Neuronal stem cell (in vitro differentiated cells): ENCODE results near the gene NAV2.

Experiments
- DNase-seq: peaks from one replicate; pipeline ENCODE4 v3.0.0-alpha.2; 2013; ENCODE audit warnings: low spot score
- H2AFZ ChIP-seq: one replicate; pipeline ENCODE4 v1.6.1; 2013; ENCODE audit warnings: mild to moderate bottlenecking, low read length, inconsistent platforms
- H2AK5ac ChIP-seq: 2 replicates; pipeline ENCODE4 v1.6.1; 2013; ENCODE audit warnings: low read depth, mild to moderate bottlenecking, inconsistent platforms, low read length, moderate library complexity, mixed read lengths
- H2BK120ac ChIP-seq: 2 replicates; pipeline ENCODE4 v1.6.1; 2013; ENCODE audit warnings: low read depth, mild to moderate bottlenecking, inconsistent platforms, low read length, moderate library complexity, mixed read lengths
- H2BK12ac ChIP-seq: one replicate; pipeline ENCODE4 v1.6.1; 2013; ENCODE audit warnings: low read length, inconsistent platforms
- H2BK15ac ChIP-seq: 2 replicates; pipeline ENCODE4 v1.6.1; 2013; ENCODE audit warnings: mild to moderate bottlenecking, low read length, inconsistent platforms, mixed read lengths
- H2BK5ac ChIP-seq: one replicate; pipeline ENCODE4 v1.6.1; 2013; ENCODE audit warnings: inconsistent platforms, mild to moderate bottlenecking, low read length, moderate library complexity
- H3K14ac ChIP-seq: one replicate; pipeline ENCODE4 v1.6.1; 2013; ENCODE audit warnings: low read length, inconsistent platforms
- H3K18ac ChIP-seq: 2 replicates; pipeline ENCODE4 v1.6.1; 2013; ENCODE audit warnings: low read length, inconsistent platforms
- H3K23ac ChIP-seq: 2 replicates; pipeline ENCODE4 v1.6.1; 2013; ENCODE audit warnings: low read depth, mild to moderate bottlenecking, mixed read lengths, low read length, inconsistent platforms; ENCODE audit not compliant: poor library complexity
- H3K27ac ChIP-seq: replicated peaks from 3 replicates; pipeline ENCODE4 v1.5.1; 2013; ENCODE audit warnings: low read length, inconsistent platforms
- H3K27me3 ChIP-seq, 3 experiments: 2 replicates each; pipeline ENCODE4 v1.6.1; 2013; ENCODE audit warnings: low read length in 3 of 3, mild to moderate bottlenecking in 2 of 3, inconsistent platforms in 1 of 3, low read depth in 1 of 3, mixed read lengths in 1 of 3, moderate library complexity in 1 of 3; ENCODE audit not compliant: control insufficient read depth in 3 of 3, insufficient read depth in 3 of 3
- H3K36me3 ChIP-seq, 2 donors: replicated peaks in 1 of 2; 2 replicates each; pipeline ENCODE4 v1.6.1; 2013; ENCODE audit warnings: low read length in 2 of 2; ENCODE audit not compliant: control insufficient read depth in 2 of 2, insufficient read depth in 2 of 2
- H3K4ac ChIP-seq: 2 replicates; pipeline ENCODE4 v1.6.1; 2013; ENCODE audit warnings: inconsistent platforms, mild to moderate bottlenecking, low read length, moderate library complexity
- H3K4me1 ChIP-seq, 2 donors: 1 replicate in 1 of 2; 2 replicates in 1 of 2; pipeline ENCODE4 v1.6.1; 2013; ENCODE audit warnings: low read length in 2 of 2, low read depth in 1 of 2; ENCODE audit not compliant: control insufficient read depth in 2 of 2, insufficient read depth in 1 of 2
- H3K4me2 ChIP-seq: one replicate; pipeline ENCODE4 v1.6.1; 2013; ENCODE audit warnings: mild to moderate bottlenecking, low read length, inconsistent platforms; ENCODE audit not compliant: insufficient read depth, poor library complexity, severe bottlenecking
- H3K4me3 ChIP-seq, 2 donors: 2 replicates each; pipeline ENCODE4 v1.5.1; 2013; ENCODE audit warnings: low read length in 2 of 2, mild to moderate bottlenecking in 2 of 2, inconsistent platforms in 1 of 2, moderate library complexity in 1 of 2
- H3K79me1 ChIP-seq: one replicate; pipeline ENCODE4 v1.6.1; 2013; ENCODE audit warnings: low read depth, mild to moderate bottlenecking, inconsistent platforms, low read length, moderate library complexity
- H3K9ac ChIP-seq: one replicate; pipeline ENCODE4 v1.6.1; 2013; ENCODE audit warnings: mild to moderate bottlenecking, low read depth, low read length, inconsistent platforms; ENCODE audit not compliant: poor library complexity
- H3K9me3 ChIP-seq, 2 donors: replicated peaks in 1 of 2; 2 replicates each; pipeline versions ENCODE3 to v1.6.1; 2013; ENCODE audit warnings: low read length in 2 of 2, mild to moderate bottlenecking in 2 of 2, inconsistent platforms in 1 of 2, low read depth in 1 of 2, mixed read lengths in 1 of 2, moderate library complexity in 1 of 2; ENCODE audit not compliant: control insufficient read depth in 2 of 2, insufficient read depth in 1 of 2
- H4K8ac ChIP-seq: one replicate; pipeline ENCODE4 v1.6.1; 2013; ENCODE audit warnings: low read depth, mild to moderate bottlenecking, inconsistent platforms, low read length, moderate library complexity
- H4K91ac ChIP-seq: one replicate; pipeline ENCODE4 v1.6.1; 2013; ENCODE audit warnings: low read length, low read depth, mild to moderate bottlenecking, inconsistent platforms; ENCODE audit not compliant: poor library complexity
- WGBS, 2 donors: extraction: QIAGEN DNeasy Blood & Tissue Kit; methylation state at CpG; one replicate each; pipeline ENCODE4 v1.1.7; 2013; ENCODE audit warnings: missing lambda C conversion rate in 2 of 2, mixed read lengths in 1 of 2; ENCODE audit not compliant: insufficient read length in 2 of 2, insufficient replicate concordance in 1 of 2; ENCODE audit errors: extremely low coverage in 2 of 2; 5-methylcytosine and 5-hydroxymethylcytosine counted together

Gene NAV2

DNA sequence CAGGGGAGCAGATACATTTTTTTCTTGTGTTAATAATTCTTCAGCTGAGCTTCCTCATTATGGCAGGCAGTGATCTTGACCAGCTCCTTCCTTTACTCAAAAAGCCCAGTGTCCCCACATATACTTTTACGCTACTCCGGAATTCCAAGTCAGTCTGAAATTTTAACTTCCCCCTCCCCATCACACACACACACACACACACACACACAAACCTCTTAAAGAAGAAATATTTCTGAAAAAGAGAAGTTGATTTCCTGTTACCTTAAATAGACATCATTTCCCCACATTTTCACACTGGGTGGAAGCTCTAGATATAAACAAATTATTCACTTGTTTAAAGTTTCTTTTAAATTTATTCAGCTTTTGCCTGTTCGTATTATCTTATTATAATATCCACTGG lies 333.8 kb downstream of the NAV2 start:
- Histone ChIP-seq H3K4ac (no peak overlapping the region), H3K4me2 (no peak overlapping the region), H3K79me1 (no peaks in the 10 kb centered on the region), H3K36me3 (peaks cover 3 to 61% of the 10 kb centered on the region in 2 donors), H3K4me3 (no peak overlapping the region), H2BK120ac (no peak overlapping the region), H3K9me3 (no peaks in the 10 kb centered on the region), H2AFZ (no peak overlapping the region), H2BK12ac (no peak overlapping the region), H2BK15ac (no peak overlapping the region), H3K9ac (no peak overlapping the region), H4K8ac (no peak overlapping the region), H3K27ac (no peak overlapping the region), H3K23ac (no peak overlapping the region), H2AK5ac (no peak overlapping the region), H4K91ac (no peak overlapping the region), H3K18ac (no peak overlapping the region), H3K4me1 (peaks cover 19 to 29% of the 10 kb centered on the region in 2 donors), H3K27me3 (no peaks in the 10 kb centered on the region), H3K14ac (no peak overlapping the region), H2BK5ac (no peak overlapping the region)
- DNase-seq = no peak
- WGBS, 2 donors = no CpG with 5 or more reads among the region's 3 CpGs

DNA sequence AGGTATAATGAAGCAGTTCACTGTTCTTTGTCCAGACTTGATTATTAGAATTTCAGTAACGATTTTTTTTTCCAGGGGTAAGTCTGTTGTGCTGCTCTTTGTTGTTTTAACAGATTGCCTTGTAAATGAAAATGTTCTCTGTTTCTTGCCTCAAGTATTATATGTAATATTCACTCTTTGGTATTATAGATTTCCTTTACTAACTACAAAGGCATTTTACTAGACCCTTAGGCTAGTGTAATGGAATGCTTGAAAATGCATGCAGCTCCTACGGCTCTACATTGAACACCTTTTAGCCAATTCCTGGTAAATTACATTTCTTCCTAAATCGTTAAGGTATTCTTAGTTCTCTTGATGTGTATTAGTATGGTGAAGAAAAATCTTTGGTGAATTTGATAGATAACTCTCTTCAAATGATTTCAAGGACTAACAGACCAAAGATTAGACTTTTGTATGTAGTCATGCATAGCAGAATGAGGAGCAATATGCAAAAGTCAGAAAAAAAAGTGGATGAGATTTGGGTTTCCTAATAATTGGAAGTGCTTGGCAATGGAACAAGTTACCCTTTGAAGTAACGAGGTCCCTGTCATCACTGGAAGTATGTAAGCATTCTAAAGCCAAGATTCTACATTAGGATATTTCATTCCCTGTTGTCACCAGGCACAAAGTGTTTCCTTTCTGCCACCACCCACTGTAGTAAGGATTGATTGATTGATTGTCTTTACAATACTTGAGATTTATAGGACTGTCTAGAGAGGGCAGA lies 334.6 kb downstream of the NAV2 start:
- Histone ChIP-seq H3K9me3 (no peaks in the 10 kb centered on the region), H4K91ac (no peak overlapping the region), H2BK12ac (no peak overlapping the region), H3K4me1 (peaks cover 19 to 28% of the 10 kb centered on the region in 2 donors), H3K14ac (no peak overlapping the region), H3K27ac (no peak overlapping the region), H3K4me3 (no peak overlapping the region), H2BK120ac (no peak overlapping the region), H3K27me3 (no peaks in the 10 kb centered on the region), H3K23ac (no peak overlapping the region), H3K18ac (no peak overlapping the region), H3K36me3 (peaks cover 3 to 68% of the 10 kb centered on the region in 2 donors), H3K4ac (no peak overlapping the region), H2BK15ac (no peak overlapping the region), H4K8ac (no peak overlapping the region), H2AK5ac (no peak overlapping the region), H2BK5ac (no peak overlapping the region), H3K9ac (no peak overlapping the region), H3K4me2 (no peak overlapping the region), H2AFZ (no peak overlapping the region), H3K79me1 (no peaks in the 10 kb centered on the region)
- WGBS, 2 donors = no CpG with 5 or more reads among the region's 4 CpGs
- DNase-seq = no peak

DNA sequence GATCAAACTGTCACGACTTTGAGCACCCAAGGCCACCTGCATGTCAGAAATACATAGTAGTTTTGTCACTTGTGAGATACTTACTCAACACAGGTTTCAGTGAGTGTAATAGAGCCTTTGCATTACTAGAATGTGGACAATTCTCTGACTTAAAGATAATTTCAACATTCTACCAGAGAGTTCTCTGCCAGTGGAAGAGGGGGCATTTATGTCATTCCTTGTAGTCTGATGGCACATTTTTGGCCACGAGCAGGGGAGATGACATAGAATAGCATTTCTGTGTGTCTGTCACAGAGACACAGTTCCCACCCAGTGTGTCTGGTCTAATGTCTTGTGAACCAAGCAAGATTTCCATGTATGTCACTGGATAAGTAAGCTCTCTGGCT lies 335.1 kb downstream of the NAV2 start:
- Histone ChIP-seq H3K14ac (no peak overlapping the region), H3K27me3 (no peaks in the 10 kb centered on the region), H3K36me3 (peaks cover 3 to 73% of the 10 kb centered on the region in 2 donors), H3K27ac (no peak overlapping the region), H2BK12ac (no peak overlapping the region), H3K79me1 (no peaks in the 10 kb centered on the region), H4K91ac (no peak overlapping the region), H3K4me2 (no peak overlapping the region), H3K4me1 (peaks cover 13 to 24% of the 10 kb centered on the region in 2 donors), H3K4me3 (no peak overlapping the region), H4K8ac (no peak overlapping the region), H2BK120ac (no peak overlapping the region), H2AK5ac (no peak overlapping the region), H3K23ac (no peak overlapping the region), H3K9me3 (no peaks in the 10 kb centered on the region), H3K18ac (no peak overlapping the region), H2BK5ac (no peak overlapping the region), H3K4ac (no peak overlapping the region), H3K9ac (no peak overlapping the region), H2AFZ (no peak overlapping the region), H2BK15ac (no peak overlapping the region)
- no CpG with 5 or more reads among the region's 2 CpGs for WGBS, 2 donors
- DNase-seq = no peak

DNA sequence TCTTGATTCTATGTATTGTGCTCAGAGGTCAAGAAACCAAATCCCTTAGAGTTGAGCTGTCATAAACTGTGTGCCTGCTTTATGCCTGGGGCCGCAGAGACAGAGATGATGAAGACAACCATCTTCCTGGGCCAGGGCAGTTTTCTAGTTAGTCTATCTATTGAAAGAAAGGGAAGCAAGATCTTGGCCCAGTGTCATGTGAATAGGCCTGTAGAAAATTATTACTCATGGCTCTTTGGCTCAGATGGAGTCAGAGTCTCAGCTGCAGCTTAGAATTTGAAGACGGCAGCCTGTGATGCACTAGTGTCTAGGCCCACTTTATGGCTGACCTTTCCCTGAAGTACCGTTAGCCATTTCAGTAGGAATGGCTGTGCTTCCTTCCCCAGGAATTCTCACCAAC lies 335.6 kb downstream of the NAV2 start:
- H3K27ac ChIP-seq = no peak overlapping the region

More for the DNA sequence above, 335.6 kb downstream of the NAV2 start:
- Histone ChIP-seq H2BK12ac (no peak overlapping the region), H4K91ac (no peak overlapping the region), H3K4me2 (no peak overlapping the region), H2BK5ac (no peak overlapping the region), H3K27me3 (no peaks in the 10 kb centered on the region), H2BK120ac (no peak overlapping the region), H2AFZ (no peak overlapping the region), H3K36me3 (peaks cover 3 to 74% of the 10 kb centered on the region in 2 donors), H3K9me3 (no peaks in the 10 kb centered on the region), H2AK5ac (no peak overlapping the region), H3K23ac (no peak overlapping the region), H3K18ac (no peak overlapping the region), H4K8ac (no peak overlapping the region), H3K9ac (no peak overlapping the region), H3K79me1 (no peaks in the 10 kb centered on the region), H3K4me1 (peaks cover 10 to 19% of the 10 kb centered on the region in 2 donors), H3K4me3 (no peak overlapping the region), H3K14ac (no peak overlapping the region), H3K4ac (no peak overlapping the region), H2BK15ac (no peak overlapping the region)
- no CpG with 5 or more reads among the region's 3 CpGs for WGBS, 2 donors
- no peak for DNase-seq
